Kidney epithelial cell (primary cell): ENCODE results near the gene CCDC28B. TPM values are rescaled to one million over a fixed set of nuclear protein-coding genes. Genes with fewer than 3 reads are reported as not detected.

ENCODE experiments used
- DNase-seq: peaks from one replicate; pipeline ENCODE4 v3.0.0-alpha.2; 2010; ENCODE audit warnings: low read depth
- H3K27me3 ChIP-seq: 2 replicates; pipeline ENCODE4 v1.6.0; 2011; ENCODE audit warnings: low read length; ENCODE audit not compliant: control insufficient read depth, insufficient read depth
- H3K36me3 ChIP-seq: 2 replicates; pipeline ENCODE4 v1.5.1; 2011; ENCODE audit warnings: low read length; ENCODE audit not compliant: control insufficient read depth, insufficient read depth
- H3K4me3 ChIP-seq: 2 replicates; pipeline ENCODE4 v1.5.1; 2011; ENCODE audit warnings: low read depth, mild to moderate bottlenecking, control low read depth, low read length
- CTCF ChIP-seq: IDR thresholded peaks from 2 replicates; pipeline ENCODE4 v1.5.1; 2011; ENCODE audit warnings: mild to moderate bottlenecking, moderate library complexity, low read length, control low read depth, inconsistent platforms; ENCODE audit not compliant: insufficient read depth, poor library complexity, severe bottlenecking
- total RNA-seq: library from RNA; depleted of rRNA; stranded (reverse); fragments of >200 nt; gene quantifications from 2 replicates; pipeline ENCODE4 v1.2.3, GENCODE V29; 2015

The CCDC28B gene
- total RNA-seq, 1 donor from 2014 or later: 8.8 TPM

GRCh38 chr1:32249831-32250525, 49.6 kb downstream of the CCDC28B start:
- no peaks in the 10 kb centered on the region for H3K36me3 ChIP-seq
- no peak for TF ChIP-seq CTCF
- no peak overlapping the region for H3K4me3 ChIP-seq
- no peaks in the 10 kb centered on the region for H3K27me3 ChIP-seq
- DNase-seq: no peak

GRCh38 chr1:32250893-32251716, 50.7 kb downstream of the CCDC28B start, which contains the start of gene LCK:
LCK (plus strand) TSS chr1:32251265; CDS start chr1:32274330, 23,065 bp downstream.
- no peak for TF ChIP-seq CTCF

More at GRCh38 chr1:32250893-32251716, 50.7 kb downstream of the CCDC28B start, which contains the start of gene LCK:
- no peaks in the 10 kb centered on the region for H3K27me3 ChIP-seq
- no peak within 1 kb of the TSS for H3K4me3 ChIP-seq
- H3K36me3 ChIP-seq: no peaks in the 10 kb centered on the region
- no peak for DNase-seq

Other genes with a start within 250 kb of the CCDC28B start
- gene KHDRBS1, start 186.7 kb upstream of the CCDC28B start, total RNA-seq: 95.8 and 110 TPM in 2 replicates
- gene TMEM39B, start 127.7 kb upstream of the CCDC28B start, total RNA-seq: 5.2 and 5.8 TPM in 2 replicates
- gene KPNA6, start 92.5 kb upstream of the CCDC28B start, total RNA-seq: 46.5 and 47.0 TPM in 2 replicates
- 69.6 and 74.8 TPM in 2 replicates for gene TXLNA, start 20.9 kb upstream of the CCDC28B start, total RNA-seq
- 2.5 and 5.3 TPM in 2 replicates for gene IQCC, start 5.1 kb downstream of the CCDC28B start, total RNA-seq
- not detected in 2 replicates for gene DCDC2B, start 8.5 kb downstream of the CCDC28B start, total RNA-seq
- gene TMEM234, start 21.8 kb downstream of the CCDC28B start, total RNA-seq: 20.2 and 21.1 TPM in 2 replicates
- 265 and 275 TPM in 2 replicates for gene EIF3I, start 21.8 kb downstream of the CCDC28B start, total RNA-seq
- gene FAM167B, start 46.6 kb downstream of the CCDC28B start, total RNA-seq: 2.7 TPM in 1 of 2 replicates, not detected in the other
- 6.2 and 10.3 TPM in 2 replicates for gene LCK, start 50.7 kb downstream of the CCDC28B start, total RNA-seq
- 72.3 and 85.7 TPM in 2 replicates for gene HDAC1, start 91.5 kb downstream of the CCDC28B start, total RNA-seq
- 184 and 187 TPM in 2 replicates for gene MARCKSL1, start 135.6 kb downstream of the CCDC28B start, total RNA-seq
- gene FAM229A, start 161.9 kb downstream of the CCDC28B start, total RNA-seq: 3.4 and 7.5 TPM in 2 replicates
- not detected in 2 replicates for gene TSSK3, start 161.9 kb downstream of the CCDC28B start, total RNA-seq
- 81.6 and 83.6 TPM in 2 replicates for gene BSDC1, start 193.8 kb downstream of the CCDC28B start, total RNA-seq